Panc1 (cell line): Measurements from ENCODE around the gene POU2F1. TPM values are rescaled to one million over a fixed set of nuclear protein-coding genes. Genes with fewer than 3 reads are reported as not detected.

Experiments
- ATAC-seq: fragments of 200-7000 bp; cut with Tn5 transposase; 2 replicates; pipeline ENCODE4 v1.9.1; 2020; ENCODE audit warnings: mild to moderate bottlenecking, moderate library complexity
- BruUV-seq: library from RNA; stranded (reverse); fragments of 400-500 nt; replicated peaks from 2 replicates; lab custom pipeline; 2021; lab: Mats Ljungman, UMichigan
- CTCF ChIA-PET: fragments of 300-600 bp; sonication (Branson Sonifier 250); formaldehyde crosslinking; loops from one replicate; lab custom pipeline; 2022; ENCODE audit warnings: antibody characterized with exemption; lab: Charles Lee
- POLR2A ChIA-PET: fragments of 300-600 bp; sonication (Branson Sonifier 250); formaldehyde crosslinking; loops from one replicate; lab custom pipeline; 2022; ENCODE audit warnings: antibody characterized with exemption; lab: Charles Lee
- DNase-seq: peaks from one replicate; pipeline ENCODE4 v3.0.0-alpha.2; 2010; ENCODE audit warnings: low read depth, low spot score
- H3K27ac ChIP-seq: 2 replicates; pipeline ENCODE4 v1.5.1; 2011; ENCODE audit warnings: mild to moderate bottlenecking, low read length, inconsistent platforms
- H3K27me3 ChIP-seq: fragments of 200-500 bp; sonication (Bioruptor generic); 2 replicates; pipeline ENCODE4 v1.6.0; 2014; ENCODE audit warnings: low read length, inconsistent platforms; ENCODE audit not compliant: control insufficient read depth, insufficient read depth
- H3K36me3 ChIP-seq: fragments of 200-500 bp; sonication (Bioruptor generic); 2 replicates; pipeline ENCODE4 v1.5.1; 2014; ENCODE audit warnings: inconsistent platforms, mild to moderate bottlenecking, low read length, moderate library complexity; ENCODE audit not compliant: control insufficient read depth, insufficient read depth
- H3K4me1 ChIP-seq: 2 replicates; pipeline ENCODE4 v1.5.1; 2011; ENCODE audit warnings: inconsistent platforms, mild to moderate bottlenecking, low read length, moderate library complexity; ENCODE audit not compliant: control insufficient read depth, insufficient read depth
- H3K4me3 ChIP-seq, 2 experiments: 2 replicates each; pipeline ENCODE4 v1.5.1; 2011 to 2012; ENCODE audit warnings: low read depth in 2 of 2, low read length in 2 of 2, mild to moderate bottlenecking in 2 of 2, inconsistent platforms in 1 of 2, moderate library complexity in 1 of 2
- H3K9me3 ChIP-seq: fragments of 200-500 bp; sonication (Bioruptor generic); 2 replicates; pipeline ENCODE4 v1.5.1; 2014; ENCODE audit warnings: low read depth, mild to moderate bottlenecking, inconsistent platforms, low read length, moderate library complexity; ENCODE audit not compliant: control insufficient read depth, insufficient read depth
- CTCF ChIP-seq: fragments of 450-650 bp; IDR thresholded peaks from 2 replicates; pipeline ENCODE4 v1.5.1; 2017; ENCODE audit warnings: mild to moderate bottlenecking
- POLR2AphosphoS5 ChIP-seq: IDR thresholded peaks from 2 replicates; pipeline ENCODE4 v1.6.1; 2012; ENCODE audit warnings: mild to moderate bottlenecking, low read depth, low read length, moderate library complexity
- REST ChIP-seq, 2 experiments: IDR thresholded peaks; 2 replicates each; pipeline ENCODE4 v1.6.1; 2011 to 2012; ENCODE audit warnings: low read depth in 2 of 2, control low read depth in 1 of 2, low read length in 1 of 2, mild to moderate bottlenecking in 1 of 2, moderate library complexity in 1 of 2; ENCODE audit not compliant: insufficient read depth in 1 of 2
- SIN3A ChIP-seq: IDR thresholded peaks from 2 replicates; pipeline ENCODE4 v1.6.1; 2012; ENCODE audit warnings: low read depth, mild to moderate bottlenecking, low read length, moderate library complexity, borderline replicate concordance; ENCODE audit not compliant: insufficient read depth
- TCF7L2 ChIP-seq: IDR thresholded peaks from 2 replicates; pipeline ENCODE4 v1.6.1; 2011; ENCODE audit warnings: mild to moderate bottlenecking, low read depth, low read length, inconsistent platforms
- in situ Hi-C: cut with HindIII; loops from 2 replicates; pipeline ENCODE4 v1.10.0; 2016; ENCODE audit warnings: low sequenced_read_pairs, low pct_unique_long_range_greater_than_20kb
- intact Hi-C: fragments of 100-400 bp; cut with micrococcal nuclease; formaldehyde crosslinking; loops from one replicate; pipeline ENCODE4 v1.10.0; 2022; ENCODE audit not compliant: unreplicated experiment
- total RNA-seq: library from RNA; stranded (reverse); gene quantifications from one replicate; pipeline ENCODE4 v1.2.1, GENCODE V29; 2021; ENCODE audit not compliant: unreplicated experiment

The POU2F1 gene
- total RNA-seq, 1 experiment from 2014 or later: 17.1 TPM

- ATAC-seq: no peak
- no TSS peak for BruUV-seq
- in situ Hi-C loops: no loop called here
Observed at GRCh38 chr1:167357305-167357704, 136.6 kb downstream of the POU2F1 start.

DNA sequence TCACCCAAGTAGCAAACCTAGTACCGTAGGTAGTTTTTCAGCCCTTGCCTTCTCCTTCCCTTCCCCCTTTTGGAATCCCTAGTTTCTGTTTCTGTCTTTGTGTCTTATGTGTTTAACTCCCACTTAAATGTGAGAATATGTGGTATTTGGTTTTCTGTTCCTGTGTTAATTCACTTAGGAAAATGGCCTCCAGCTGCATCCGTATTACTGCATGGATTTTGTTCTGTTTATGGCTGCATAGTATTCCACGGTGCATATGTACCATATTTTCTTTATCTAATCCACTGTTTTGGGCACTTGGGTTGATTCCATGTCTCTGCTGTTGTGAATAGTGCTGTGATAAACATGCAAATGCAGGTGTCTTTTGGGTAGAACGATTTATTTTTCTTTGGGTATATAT is 138.6 kb downstream of the POU2F1 start:
- BruUV-seq: no TSS peak
- intact Hi-C loops: no loop called here
- no peak for TF ChIP-seq CTCF
- no peak for TF ChIP-seq REST (IDR thresholded peaks at IDR 0.05; ENCODE audit: insufficient read depth in 1 of 2, low read depth in 2 of 2, low read length in 1 of 2)
- TF ChIP-seq SIN3A: no peak
- TF ChIP-seq POLR2AphosphoS5: no peak
- no peak for TF ChIP-seq TCF7L2
- no peaks in the 10 kb centered on the region for H3K27me3 ChIP-seq
- ChIA-PET POLR2A (no interaction called here), CTCF (no interaction called here)
- ATAC-seq: no peak
- H3K9me3 ChIP-seq: no peaks in the 10 kb centered on the region
- no peak overlapping the region for H3K4me3 ChIP-seq
- H3K27ac ChIP-seq: no peak overlapping the region
- no peak for DNase-seq
- H3K4me1 ChIP-seq: no peaks in the 10 kb centered on the region
- no peaks in the 10 kb centered on the region for H3K36me3 ChIP-seq
- in situ Hi-C loops: no loop called here

More at GRCh38 chr1:167357305-167357704, 136.6 kb downstream of the POU2F1 start:
- no peak for TF ChIP-seq CTCF
- no peak for TF ChIP-seq REST (IDR thresholded peaks at IDR 0.05; ENCODE audit: insufficient read depth in 1 of 2, low read depth in 2 of 2, low read length in 1 of 2)
- no peak for TF ChIP-seq TCF7L2
- no peak for TF ChIP-seq POLR2AphosphoS5
- TF ChIP-seq SIN3A: no peak
- ChIA-PET POLR2A (interaction anchor here (0.7 kb wide), 1 partner anchor 446 kb away, joined by 7 read pairs; no protein-coding TSS in a partner anchor), CTCF (no interaction called here)
- H3K4me1 ChIP-seq: no peaks in the 10 kb centered on the region
- no peak for DNase-seq
- H3K4me3 ChIP-seq: no peak overlapping the region
- no peaks in the 10 kb centered on the region for H3K27me3 ChIP-seq
- no peak overlapping the region for H3K27ac ChIP-seq
- H3K9me3 ChIP-seq: no peaks in the 10 kb centered on the region
- intact Hi-C loops: no loop called here
- H3K36me3 ChIP-seq: no peaks in the 10 kb centered on the region
